Cardiac muscle cell (in vitro differentiated cells and primary cell): ENCODE results near the gene UNC5B. TPM values are rescaled to one million over a fixed set of nuclear protein-coding genes. Genes with fewer than 3 reads are reported as not detected.

ENCODE experiments used
- DNase-seq, 2 donors: peaks; one replicate each; pipeline versions ENCODE4 v3.0.0 to v3.0.0-alpha.2; 2010 to 2017; ENCODE audit warnings: low read depth in 1 of 2, low spot score in 1 of 2
- H3K27ac ChIP-seq: fragments of 200-600 bp; sonication (generic); 2 replicates; pipeline ENCODE4 v1.5.1; 2016
- H3K27me3 ChIP-seq: fragments of 200-600 bp; sonication (generic); 2 replicates; pipeline ENCODE4 v1.6.0; 2016; ENCODE audit warnings: control low read depth
- H3K36me3 ChIP-seq: fragments of 200-600 bp; sonication (generic); 2 replicates; pipeline ENCODE4 v1.5.1; 2016; ENCODE audit warnings: control low read depth
- H3K4me1 ChIP-seq: fragments of 200-600 bp; sonication (generic); 2 replicates; pipeline ENCODE4 v1.8.1; 2017; ENCODE audit warnings: low read depth, mild to moderate bottlenecking, mixed run types
- H3K4me3 ChIP-seq: fragments of 200-600 bp; sonication (generic); 2 replicates; pipeline ENCODE4 v1.5.1; 2016; ENCODE audit warnings: mild to moderate bottlenecking
- H3K9me3 ChIP-seq: fragments of 200-600 bp; sonication (generic); 2 replicates; pipeline ENCODE4 v1.5.1; 2017; ENCODE audit warnings: low read depth, mild to moderate bottlenecking, control low read depth
- polyA plus RNA-seq: library from polyadenylated mRNA; unstranded; fragments of >200 nt; fragmentation: Nextera tagmentation; extraction: Ambion mirVana; gene quantifications from 2 replicates; pipeline ENCODE4 v1.2.1, GENCODE V29; 2016
- total RNA-seq: library from RNA; depleted of rRNA; stranded (reverse); fragments of >200 nt; gene quantifications from 2 replicates; pipeline ENCODE4 v1.2.3, GENCODE V29; 2016
- TF ChIP-seq, protein P1 (sequence below): IDR thresholded peaks from 2 replicates; pipeline ENCODE4 v1.5.1; 2012; ENCODE audit warnings: low read depth, mild to moderate bottlenecking, low read length

The UNC5B gene
- total and polyA plus RNA-seq, 2 experiments from 2014 or later = 73.3 to 172 TPM

DNA sequence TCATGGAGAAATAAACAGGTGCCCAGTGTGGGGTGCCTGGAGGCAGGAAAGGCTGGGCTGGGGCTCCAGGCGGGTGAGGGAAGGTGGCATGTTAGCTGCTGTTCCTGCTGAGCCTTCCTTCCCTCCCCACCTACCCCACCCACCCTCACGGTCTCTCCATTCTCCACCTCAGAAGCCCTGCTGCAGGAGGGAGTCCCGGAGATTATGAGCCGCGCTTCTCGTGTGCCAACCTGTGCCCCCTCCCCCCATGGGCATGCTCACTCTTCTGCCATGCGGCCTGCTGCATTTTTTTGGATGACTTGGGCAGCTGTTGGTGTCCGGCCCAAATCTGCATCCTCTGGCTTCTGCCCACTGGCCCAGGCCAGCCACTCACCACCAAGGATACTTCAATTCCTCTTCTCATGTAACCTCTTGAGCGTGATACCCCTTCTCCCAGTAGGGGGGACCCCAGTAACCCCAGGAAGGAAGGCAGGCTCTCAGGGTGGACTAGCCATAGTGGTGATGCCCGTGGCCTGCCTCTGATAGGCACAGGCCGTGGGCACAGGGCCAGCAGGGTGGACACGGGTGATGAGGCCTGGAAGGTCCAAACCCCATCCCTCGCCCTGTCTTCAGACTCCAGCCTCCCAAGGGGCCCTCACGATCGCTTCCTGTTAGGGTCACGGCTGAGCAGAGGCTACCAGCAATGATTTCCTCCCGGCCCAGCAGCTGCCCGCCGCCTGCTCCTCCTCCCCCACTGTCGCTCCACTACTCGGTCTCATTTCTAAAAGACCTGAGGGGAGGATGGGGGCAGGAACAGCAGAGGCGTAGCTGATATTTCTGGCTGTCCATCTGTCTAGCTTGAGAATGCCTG, 27.8 kb downstream of the UNC5B start:
- Histone ChIP-seq H3K4me3 (no peak overlapping the region), H3K4me1 (peaks cover 99% of the 10 kb centered on the region), H3K36me3 (no peaks in the 10 kb centered on the region), H3K27me3 (no peaks in the 10 kb centered on the region), H3K27ac (peak overlapping the region; percentile 86), H3K9me3 (no peaks in the 10 kb centered on the region)
- TF ChIP-seq, protein P1, sequence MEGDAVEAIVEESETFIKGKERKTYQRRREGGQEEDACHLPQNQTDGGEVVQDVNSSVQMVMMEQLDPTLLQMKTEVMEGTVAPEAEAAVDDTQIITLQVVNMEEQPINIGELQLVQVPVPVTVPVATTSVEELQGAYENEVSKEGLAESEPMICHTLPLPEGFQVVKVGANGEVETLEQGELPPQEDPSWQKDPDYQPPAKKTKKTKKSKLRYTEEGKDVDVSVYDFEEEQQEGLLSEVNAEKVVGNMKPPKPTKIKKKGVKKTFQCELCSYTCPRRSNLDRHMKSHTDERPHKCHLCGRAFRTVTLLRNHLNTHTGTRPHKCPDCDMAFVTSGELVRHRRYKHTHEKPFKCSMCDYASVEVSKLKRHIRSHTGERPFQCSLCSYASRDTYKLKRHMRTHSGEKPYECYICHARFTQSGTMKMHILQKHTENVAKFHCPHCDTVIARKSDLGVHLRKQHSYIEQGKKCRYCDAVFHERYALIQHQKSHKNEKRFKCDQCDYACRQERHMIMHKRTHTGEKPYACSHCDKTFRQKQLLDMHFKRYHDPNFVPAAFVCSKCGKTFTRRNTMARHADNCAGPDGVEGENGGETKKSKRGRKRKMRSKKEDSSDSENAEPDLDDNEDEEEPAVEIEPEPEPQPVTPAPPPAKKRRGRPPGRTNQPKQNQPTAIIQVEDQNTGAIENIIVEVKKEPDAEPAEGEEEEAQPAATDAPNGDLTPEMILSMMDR = no peak
- peak in 1 of 2 donors; percentile 53 for DNase-seq

DNA sequence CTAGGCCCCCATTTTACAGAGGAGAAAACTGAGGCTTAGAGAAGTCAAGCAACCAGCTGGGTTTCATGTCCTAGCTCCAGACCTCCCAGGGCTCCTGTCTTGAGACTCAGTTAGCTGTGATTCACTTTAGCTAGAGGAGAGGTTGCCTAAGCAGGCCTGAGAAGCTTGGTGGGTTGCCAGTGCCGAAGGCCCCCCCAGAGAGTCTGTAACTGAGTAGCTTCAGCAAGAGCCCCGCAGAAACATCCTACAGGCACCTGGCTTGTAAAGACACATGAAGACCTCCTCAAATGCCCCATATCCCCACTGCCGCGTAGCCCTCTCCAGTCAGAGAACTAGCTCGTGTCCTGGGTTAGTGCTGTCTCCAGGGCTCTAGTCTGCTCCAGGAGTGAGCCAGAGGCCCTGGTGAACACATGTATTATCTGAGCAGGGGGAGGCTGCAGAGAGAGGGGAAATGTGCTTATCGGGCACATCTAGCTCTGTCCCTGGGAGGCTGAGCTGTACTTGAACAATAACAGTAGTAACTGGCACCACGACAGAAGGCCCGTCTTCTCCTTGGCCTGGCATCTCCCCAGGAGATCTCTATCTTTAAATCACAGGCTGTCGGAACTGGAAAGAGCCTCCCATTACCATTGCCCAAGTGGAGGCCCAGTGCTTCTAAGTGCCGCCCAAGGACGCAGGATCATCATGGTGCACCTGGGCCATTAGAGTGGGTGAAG, 28.9 kb downstream of the UNC5B start:
- Histone ChIP-seq H3K36me3 (no peaks in the 10 kb centered on the region), H3K9me3 (no peaks in the 10 kb centered on the region), H3K27ac (peak overlapping the region; percentile 86), H3K4me3 (no peak overlapping the region), H3K4me1 (peaks cover 97% of the 10 kb centered on the region), H3K27me3 (no peaks in the 10 kb centered on the region)
- peak in 1 of 2 donors; percentile 91 for DNase-seq
- TF ChIP-seq, protein P1 = no peak

DNA sequence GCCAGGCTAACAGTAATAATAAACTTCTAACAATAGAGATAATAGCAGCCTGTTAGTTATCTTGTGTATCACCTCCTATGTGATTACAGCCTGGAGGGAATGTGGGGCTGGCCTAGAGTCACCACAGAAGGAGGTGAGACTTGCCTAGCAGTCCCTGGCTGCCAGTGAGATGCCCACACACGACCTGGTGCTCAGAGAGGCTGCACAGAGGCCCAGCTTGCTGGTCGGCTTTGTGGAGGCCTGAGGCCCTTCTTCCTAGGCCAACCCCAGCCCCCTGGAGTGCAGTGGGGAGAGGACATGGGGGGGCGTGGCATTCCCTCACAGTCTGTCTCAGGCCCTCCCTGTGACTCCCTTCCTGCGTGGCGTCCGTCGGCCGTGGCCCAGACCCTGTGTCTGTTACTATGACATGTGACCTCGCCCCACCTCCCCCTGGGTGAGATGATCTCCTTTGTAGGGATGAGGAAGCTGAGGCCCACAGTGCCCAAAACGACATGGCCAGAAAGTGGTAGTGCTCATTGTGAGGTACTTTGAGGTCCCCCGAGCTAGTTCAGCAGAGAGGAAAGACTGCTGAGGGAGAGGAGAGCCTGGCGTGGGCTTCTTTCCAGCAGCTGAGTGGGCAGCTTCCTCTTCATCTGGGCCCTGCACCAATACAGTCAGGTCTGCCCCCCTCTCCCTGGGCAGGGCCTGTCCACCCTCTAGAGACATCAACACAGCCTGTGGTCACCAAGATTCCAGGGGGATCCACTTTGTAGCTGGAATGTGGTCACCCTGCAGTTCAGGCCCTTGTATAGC, 29.7 kb downstream of the UNC5B start:
- H3K4me3 ChIP-seq = no peak overlapping the region
- TF ChIP-seq, protein P1 = no peak
- peak overlapping the region; percentile 86 for H3K27ac ChIP-seq
- no peaks in the 10 kb centered on the region for H3K9me3 ChIP-seq
- DNase-seq = peak in 1 of 2 donors; percentile 59
- H3K36me3 ChIP-seq = no peaks in the 10 kb centered on the region
- H3K27me3 ChIP-seq = no peaks in the 10 kb centered on the region
- H3K4me1 ChIP-seq = peaks cover 97% of the 10 kb centered on the region

DNA sequence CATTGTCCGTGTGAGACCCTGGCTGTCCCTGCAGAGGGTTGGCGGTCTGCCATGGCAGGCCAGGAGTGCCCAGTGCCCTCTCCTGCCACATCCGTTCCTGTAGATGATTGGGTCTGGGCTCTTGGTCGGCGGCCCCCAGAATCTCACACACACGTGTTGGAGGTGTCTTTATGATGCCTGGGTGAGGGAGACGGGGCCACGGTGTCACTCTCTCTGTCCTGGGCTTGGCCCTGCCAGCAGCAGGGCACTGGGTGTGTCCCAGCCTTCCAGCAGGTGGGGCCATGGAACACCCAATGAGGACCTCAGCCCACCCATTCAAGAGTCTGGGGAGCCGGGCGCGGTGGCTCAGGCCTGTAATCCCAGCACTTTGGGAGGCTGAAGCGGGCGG, 30.2 kb downstream of the UNC5B start:
- Histone ChIP-seq H3K4me1 (peaks cover 97% of the 10 kb centered on the region), H3K4me3 (no peak overlapping the region), H3K9me3 (no peaks in the 10 kb centered on the region), H3K27me3 (no peaks in the 10 kb centered on the region), H3K27ac (peak overlapping the region; percentile 86), H3K36me3 (no peaks in the 10 kb centered on the region)
- TF ChIP-seq, protein P1 = no peak
- no peak for DNase-seq

DNA sequence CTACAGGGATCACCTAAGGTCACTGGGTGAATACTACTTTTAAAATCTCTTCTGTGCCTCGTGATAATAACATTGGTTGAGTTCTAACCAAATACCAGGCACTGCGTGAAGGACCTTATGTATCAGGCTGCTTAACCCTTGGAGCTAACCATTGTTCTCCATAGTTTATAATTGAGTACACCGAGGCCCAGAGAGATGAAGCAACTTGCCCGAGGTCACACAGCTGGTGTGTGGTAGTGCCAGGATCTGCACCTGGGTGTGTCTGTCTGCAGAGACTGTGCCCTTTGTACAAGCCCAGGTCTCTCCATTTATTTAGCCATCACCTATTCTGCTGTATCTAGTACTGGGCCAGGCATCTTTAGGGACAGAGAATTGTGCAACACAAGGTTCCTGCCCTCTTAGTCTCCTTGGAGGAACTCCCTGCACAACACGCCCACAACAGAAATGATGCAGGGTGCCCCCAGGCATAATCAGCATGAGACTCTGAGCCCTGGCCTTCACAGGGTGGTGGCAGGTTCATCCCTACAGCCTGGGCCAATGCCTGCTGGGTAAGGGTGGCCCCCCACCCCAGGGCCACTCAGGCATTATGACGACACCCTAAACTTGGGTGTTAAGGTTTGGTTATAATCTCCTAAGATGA, 31.5 kb downstream of the UNC5B start:
- TF ChIP-seq, protein P1 = no peak
- Histone ChIP-seq H3K4me3 (no peak overlapping the region), H3K4me1 (peaks cover 91% of the 10 kb centered on the region), H3K9me3 (no peaks in the 10 kb centered on the region), H3K27ac (peak overlapping the region; percentile 73), H3K36me3 (no peaks in the 10 kb centered on the region), H3K27me3 (no peaks in the 10 kb centered on the region)
- no peak for DNase-seq
